ENCODE data around the gene GMPPB.
A peak's percentile ranks its signal among the peaks of the same experiment; 100 is the strongest.
"Not testable (repeated sequence)": the region's sequence is repeated elsewhere in the genome, so short reads cannot be mapped to it uniquely, and the experiment has no call there.

Gene GMPPB

DNA sequence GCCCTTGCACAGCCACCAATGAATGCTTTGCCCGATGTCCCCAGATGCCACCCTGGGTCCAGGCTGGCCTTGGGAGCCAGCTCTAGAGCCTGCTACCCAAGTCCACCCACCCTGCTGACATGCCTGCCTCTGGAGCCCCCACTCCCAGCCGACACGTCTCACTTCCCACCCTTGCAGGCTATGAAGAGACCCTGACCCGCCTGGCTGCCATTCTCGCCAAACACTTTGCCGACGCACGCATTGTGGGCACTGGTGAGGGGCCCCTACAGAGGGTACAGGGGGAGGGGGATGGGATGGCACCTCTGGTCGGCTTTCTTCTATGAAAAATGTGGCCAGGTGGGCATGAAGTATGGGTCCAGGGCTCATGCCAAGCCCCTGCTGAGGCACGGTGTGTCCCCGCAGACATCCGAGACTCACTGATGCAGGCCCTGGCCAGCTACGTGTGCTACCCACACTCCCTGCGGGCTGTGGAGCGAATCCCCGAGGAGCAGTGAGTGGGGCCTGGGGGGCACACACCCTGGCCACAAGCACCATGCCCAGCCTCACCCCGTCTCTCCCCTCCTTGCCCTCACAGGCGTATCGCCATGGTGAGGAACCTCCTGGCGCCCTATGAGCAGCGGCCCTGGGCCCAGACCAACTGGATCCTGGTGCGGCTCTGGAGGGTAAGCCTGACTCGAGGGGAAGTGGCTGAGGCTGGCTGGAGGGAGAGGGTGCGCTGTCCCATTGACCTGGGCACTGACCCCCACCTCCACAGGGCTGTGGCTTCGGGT, 10.2 kb downstream of the GMPPB start:
- DNase-seq (ENCODE audit: low read depth): no peak

DNA sequence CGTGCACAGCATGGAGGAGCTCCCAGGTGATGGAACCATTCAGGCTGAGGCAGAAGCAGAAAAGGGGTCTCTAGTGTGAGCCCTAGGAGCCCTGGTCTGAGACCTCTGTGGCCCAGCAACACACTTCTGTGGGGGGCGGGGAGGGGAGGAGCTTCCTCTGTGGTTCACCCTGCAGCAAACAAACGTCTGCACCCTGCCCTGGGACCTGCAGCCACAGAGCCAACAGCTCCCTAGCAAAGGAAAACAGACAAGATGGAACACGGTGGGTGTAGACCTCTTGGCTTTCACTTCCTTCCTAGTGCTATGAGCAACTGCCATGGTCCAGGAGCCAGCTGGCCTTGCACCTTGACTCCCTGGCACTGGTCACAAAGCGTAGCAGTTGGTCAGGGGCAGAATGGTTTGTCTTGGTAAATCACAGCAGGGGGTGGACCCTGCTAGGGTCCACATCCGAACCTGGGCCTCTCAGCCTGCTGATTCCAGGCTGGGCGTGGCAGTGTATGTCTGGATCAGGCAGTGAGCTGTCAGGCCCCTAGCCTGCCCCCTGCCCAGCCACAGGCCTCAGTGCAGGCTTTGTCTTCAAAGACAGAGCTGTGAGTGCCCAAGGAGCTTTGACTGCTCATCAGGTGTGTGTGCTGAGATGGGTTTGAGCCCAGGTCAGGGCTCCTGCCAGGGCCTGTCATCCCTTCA, 11.0 kb downstream of the GMPPB start:
- DNase-seq (ENCODE audit: low read depth): no peak

DNA sequence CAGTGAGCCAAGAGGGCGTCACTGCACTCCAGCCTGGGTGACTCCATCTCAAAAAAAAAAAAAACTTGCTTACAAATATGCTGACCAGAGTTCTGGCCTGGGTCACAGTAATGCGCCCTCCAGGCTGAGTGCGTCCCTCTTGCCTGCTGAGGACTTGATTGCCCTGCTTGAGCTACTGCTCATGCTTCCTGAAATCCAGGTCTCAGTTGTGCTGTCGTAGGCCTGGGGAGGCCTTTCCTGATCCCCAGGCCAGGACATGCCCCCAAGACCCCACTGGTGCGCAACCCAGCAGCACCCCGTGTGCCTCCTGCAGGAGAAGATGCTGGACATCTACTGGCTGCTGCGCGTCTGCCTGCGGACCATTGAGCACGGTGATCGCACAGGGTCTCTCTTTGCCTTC, 11.6 kb downstream of the GMPPB start:
- DNase-seq (ENCODE audit: low read depth): no peak

DNA sequence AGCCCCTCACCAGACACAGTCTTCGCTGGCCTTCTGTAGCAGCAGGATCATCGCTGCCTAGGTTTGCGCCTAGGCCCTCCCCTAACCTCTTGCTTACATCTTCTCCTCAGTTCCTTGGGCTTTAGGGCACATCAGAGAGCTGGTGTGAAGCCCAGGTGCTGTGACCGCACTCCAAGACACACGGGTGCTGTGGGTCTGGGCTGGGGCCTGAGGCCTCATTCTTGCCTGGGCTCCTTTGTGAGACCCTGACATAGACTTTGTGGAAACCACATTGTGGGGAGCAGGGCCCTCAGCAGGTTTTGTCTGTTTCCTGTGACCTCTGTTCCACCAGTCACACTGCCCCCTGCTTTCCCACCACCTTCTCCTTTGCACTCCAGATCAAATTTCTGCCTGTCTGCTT, 12.3 kb downstream of the GMPPB start:
- no peak for DNase-seq (ENCODE audit: low read depth)

DNA sequence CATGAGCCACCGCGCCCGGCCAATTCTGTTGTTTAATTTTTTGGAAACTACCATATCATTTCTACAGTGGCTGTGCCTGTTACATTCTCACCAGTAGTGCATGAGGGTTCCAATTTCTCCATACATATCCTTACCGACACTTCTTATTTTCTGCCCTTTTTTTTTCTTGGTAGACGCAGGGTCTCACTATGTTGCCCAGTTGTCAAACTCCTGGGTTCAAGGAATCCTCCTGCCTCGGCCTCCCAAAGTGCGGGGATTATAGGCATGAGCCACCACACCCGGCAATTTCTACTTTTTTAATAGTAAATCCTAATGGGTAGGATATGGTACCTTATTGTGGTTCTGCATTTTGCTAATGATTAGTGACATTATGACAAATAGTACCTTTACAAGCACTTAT, 13.9 kb downstream of the GMPPB start:
- no peak for DNase-seq (ENCODE audit: low read depth)

DNA sequence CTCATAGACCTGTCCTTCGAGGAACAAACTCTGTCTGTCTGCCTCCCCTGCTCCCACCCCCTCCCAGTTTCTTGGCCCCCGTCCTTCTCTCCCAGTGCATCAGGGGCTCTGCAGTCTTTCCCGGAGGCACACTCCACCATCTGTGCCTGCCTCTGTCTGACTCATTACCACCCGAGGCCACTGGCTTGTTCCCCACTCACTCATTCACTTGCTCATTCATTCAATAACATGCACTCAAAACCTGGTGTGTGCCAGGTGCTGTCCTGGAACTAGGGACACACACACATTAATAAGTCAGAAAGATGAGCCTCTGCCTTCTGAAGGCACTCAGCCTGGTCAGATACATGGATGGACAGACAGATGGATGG, 16.7 kb downstream of the GMPPB start:
- DNase-seq (ENCODE audit: low read depth): no peak

DNA sequence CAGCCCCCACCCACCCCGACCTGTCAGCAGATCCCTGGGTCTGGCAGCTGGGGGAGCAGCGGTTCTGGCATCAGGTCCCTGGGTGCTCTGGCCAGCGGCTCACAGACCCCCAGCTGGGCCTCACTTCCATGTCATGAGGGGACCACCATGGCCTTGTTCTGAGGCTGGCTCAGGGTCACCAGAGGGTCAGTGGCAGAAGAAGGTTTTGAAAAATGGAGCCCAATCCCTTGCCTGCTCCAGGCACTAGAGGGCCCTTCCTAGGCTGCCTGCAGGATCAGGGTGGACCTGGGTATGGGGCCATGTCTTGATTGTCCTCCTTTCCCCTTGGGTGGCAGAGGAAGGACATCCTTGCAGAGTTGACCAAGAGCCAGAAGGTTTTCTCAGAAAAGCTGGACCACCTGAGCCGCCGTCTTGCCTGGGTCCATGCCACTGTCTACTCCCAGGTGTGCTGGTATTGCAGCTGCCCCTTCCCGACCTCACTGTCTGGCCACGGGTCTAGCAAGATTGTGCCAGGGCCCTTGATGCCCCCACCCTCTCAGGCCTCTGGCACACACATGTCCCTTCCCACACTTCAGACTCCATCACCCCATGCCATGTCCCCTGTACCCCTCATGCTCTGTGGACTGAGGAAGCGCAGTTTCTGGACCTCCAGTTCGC, 17.2 kb downstream of the GMPPB start:
- DNase-seq (ENCODE audit: low read depth): no peak

DNA sequence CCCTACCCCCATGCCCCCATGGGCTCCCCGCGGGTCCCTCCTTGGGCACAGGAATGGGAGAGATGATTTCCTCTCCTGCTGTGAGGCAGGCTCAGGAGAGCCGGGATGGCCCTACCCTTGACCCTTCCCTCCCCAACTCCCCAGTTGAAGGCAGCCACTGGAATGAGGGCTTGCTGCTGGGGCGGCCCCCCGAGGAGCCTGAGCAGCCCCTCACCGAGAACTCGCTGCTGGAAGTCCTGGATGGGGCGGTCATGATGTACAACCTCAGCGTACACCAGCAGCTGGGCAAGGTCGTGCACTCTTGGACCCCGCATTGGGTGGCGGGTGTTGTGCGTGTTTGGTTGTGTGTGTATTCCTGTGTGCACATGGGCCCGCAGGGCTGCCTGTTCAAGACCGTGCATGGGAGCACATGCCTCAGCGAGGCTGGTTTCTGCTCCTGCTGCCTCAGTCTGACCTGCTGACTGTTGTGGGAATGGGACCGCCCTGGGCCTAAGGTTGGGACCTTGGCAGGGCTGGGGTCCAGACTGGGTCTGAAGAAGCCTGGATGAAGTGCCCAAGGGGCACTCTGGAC, 18.3 kb downstream of the GMPPB start:
- no peak for DNase-seq (ENCODE audit: low read depth)

DNA sequence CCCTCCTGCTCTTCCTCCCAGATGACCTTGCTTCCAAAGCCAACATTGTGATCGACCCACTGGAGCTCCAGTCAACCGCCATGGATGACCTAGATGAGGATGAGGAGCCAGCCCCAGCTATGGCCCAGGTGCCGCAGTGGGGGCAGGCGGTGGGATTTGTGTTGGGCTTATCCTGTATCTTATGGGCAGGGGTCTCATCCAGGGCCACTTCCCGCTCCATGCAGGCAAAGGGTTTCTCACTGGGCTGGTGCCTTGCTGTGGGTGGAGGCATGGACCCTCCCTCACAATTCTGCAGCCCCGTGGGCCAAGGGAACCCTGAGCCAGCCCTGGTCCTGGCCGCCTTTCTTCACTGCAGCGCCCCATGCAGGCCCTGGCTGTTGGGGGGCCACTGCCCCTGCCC, 19.1 kb downstream of the GMPPB start:
- no peak for DNase-seq (ENCODE audit: low read depth)

DNA sequence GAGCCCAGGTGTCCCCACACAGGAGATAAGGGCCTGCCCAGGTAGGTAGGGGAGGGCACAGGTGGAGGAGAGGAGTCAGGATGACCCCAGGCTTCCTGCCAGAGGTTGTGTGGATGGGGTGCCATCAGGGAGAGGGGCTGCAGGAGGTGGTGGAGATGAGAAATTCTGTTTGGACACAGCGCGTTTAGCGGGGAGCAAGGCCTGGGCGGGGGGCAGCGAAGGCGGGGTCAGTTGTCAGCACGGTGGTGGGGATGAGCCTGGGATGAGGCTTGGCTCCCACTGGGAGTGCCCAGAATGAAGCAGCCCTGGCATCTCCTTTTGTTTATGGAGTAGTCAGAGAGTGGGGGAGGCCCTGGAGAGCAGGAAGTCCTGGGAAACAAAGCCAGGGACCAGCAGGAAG, 19.8 kb downstream of the GMPPB start:
- DNase-seq (ENCODE audit: low read depth): no peak

DNA sequence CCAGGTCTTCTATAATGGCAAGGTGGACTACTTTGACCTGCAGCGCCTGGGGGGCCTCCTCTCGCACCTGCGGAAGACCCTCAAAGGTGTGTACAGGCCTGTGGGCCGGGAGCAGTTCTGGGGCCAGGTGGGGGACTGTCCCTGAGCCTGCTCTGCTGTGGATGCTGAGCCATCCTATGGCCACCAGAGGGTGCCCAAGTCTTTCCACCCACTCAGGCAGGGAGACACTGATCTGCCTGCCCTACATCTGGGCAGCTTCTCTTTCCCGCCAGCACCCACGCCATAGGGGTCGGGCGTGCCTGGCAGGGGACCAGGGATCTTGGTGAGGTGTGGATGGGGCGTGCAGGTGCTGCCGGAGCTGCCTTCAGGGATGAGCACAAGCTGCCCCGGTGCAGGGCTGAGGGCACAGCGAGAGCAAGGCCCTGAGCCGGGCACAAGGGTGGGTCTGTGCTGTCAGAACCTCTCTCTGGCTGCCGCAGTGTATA, 20.3 kb downstream of the GMPPB start:
- peak; percentile 45 for DNase-seq (ENCODE audit: low read depth)

DNA sequence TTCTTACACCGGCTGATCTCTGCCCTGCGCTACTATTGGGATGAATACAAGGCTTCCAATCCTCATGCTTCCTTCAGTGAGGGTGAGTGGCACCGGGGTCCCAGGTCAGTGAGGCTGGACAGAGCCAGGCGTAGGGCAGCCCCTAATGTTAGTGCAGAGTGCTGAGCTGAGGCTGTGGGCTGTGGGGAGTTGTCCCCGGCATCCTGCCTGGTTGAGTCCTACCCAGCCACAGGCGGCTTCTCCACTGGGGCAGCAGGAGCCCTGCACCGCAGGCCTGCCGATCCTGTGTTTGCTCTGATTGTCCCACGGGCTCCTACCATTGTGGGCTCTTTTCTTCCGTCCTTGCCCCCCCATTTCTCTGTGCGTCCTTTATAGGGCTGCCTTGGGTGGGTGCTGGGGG, 21.1 kb downstream of the GMPPB start:
- DNase-seq (ENCODE audit: low read depth): no peak

DNA sequence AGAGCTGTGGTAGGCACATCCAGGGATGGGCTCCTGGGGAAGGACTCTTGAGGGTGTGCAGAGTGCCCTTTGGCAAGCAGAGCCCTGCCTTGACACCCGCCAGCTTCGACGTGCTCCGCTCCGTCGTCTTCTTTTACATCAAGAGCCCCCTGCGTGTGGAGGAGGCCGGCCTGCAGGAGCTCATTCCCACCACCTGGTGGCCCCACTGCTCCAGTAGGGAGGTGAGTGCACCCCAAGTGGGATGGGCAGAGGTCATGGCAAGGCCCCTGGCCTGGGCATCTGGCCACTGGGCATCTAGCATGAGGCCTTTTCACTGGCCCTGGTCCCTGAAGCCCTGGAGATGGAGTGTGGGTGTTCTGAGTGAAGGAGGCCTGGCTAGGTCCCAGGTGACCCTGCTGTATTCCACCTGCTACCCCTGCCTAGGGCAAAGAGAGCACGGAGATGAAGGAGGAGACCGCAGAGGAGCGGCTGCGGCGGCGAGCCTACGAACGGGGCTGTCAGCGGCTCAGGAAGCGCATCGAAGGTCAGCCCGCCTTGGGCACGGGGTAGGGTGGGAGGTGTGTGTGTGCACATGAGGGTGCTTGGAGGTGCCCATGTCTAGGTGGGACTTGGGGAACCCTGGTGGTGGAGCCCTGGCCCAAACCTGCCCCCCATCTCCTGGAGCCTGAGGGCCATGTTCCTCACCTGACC, 22.2 kb downstream of the GMPPB start:
- no peak for DNase-seq (ENCODE audit: low read depth)

DNA sequence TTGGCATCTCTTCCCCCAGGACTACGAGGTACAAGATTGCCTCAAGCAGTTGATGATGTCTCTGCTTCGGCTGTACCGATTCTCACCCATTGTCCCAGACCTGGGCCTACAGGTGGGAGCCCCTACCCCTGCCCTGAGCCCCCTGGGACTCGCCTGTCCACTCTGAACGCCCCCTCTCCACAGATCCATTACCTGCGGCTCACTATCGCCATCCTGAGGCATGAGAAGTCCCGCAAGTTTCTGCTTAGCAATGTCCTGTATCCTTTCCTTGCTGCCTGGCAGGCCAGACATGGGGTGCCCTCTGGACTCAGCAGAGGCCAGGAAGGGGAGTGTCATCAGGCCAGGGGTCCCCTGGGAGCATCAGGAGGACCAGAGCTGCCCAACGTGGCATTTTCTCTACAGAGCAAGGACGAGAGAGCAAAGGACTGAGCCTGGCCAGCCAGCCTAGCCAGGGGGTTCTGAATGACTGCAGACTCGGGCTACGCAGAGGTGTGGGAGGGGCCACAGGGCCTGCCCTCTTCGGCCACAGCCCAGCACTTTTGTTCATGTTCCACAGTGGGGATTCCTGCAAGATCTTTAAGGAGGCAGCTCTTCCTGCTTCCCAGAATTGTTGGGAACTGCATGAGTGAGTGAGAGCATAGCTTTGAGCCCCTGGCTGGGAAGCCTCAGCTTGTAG, 23.2 kb downstream of the GMPPB start:
- no peak for DNase-seq (ENCODE audit: low read depth)

DNA sequence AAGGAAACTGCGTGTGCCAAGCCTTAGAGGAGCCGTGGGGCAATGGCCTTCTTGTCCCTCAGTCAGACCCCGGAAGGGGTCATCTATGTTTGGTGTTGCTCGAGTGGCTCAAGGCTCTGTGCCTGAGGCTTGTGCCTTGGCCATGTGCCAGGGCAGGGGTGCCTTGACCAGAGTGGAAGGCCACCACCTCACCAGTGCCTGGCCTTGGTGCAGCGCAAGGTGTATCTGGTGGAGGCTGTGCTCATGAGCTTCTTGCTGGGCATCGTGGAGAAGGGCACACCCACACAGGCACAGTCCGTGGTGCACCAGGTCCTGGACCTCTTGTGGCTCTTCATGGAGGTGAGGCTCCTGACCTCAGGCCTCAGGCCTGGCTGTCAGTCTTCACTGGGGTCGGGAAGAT, 23.7 kb downstream of the GMPPB start:
- no peak for DNase-seq (ENCODE audit: low read depth)

DNA sequence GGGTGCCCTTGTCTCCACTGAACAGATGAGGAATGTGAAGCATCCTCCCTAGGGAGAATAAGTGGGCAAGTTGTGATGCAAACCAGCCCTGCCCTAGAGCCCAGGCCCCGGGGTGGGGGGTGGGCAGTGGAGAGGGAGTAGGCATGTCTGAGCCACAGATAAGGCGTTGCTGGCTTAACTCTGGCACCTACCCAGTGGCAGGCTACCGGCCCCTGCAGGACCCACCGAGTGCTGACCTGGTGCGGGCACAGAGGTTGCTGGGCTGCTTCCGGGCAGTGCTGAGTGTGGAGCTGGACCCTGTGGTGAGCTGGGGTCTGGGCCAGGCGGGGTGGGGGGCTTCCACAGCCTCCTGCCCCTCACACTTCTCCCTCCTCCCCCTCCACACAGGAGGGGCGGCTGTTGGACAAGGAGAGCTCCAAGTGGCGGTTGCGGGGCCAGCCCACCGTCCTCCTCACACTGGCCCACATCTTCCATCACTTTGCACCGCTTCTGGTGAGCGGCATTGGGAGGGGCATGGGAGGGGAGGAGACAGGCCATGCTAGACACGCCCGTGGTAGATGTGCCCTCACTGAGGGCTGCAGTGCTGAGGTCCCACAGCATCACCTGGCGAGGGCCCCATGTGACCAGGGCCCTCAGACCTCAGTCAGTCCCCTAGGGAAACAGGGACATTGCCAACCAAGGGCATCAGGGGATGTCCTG, 24.3 kb downstream of the GMPPB start:
- DNase-seq (ENCODE audit: low read depth): no peak

DNA sequence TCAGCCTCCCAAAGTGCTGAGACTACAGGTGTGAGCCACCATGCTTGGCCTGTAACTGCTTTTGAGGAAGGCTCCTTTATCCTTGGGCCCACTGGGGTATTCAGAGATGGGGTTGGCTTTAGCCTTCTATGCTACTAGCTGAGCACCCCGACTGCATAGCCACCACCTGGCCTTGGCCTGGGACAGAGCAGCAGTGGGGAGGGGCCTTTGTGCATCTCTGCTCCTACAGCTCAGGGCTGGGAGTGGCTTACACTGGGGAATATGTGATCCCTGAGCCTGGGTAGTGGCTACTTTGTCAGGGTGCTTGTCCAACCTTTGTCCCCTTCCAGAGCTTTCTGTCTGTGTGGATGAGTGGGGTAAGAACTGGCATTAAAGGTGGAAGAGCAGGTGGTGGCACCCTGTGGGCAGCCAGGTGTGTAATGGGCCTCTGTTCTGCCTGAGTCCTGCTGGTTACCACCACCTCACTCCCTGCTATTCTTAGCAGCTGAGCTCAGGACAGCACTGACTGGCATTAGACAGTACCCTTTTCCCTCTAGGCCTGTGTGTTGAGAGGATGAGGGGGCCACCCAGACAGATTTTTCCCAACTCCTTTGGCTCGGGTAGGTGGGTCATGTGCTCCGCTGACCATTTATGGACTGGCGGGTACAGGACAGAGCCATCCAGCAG, 28.3 kb downstream of the GMPPB start:
- DNase-seq (ENCODE audit: low read depth): not testable (repeated sequence)

DNA sequence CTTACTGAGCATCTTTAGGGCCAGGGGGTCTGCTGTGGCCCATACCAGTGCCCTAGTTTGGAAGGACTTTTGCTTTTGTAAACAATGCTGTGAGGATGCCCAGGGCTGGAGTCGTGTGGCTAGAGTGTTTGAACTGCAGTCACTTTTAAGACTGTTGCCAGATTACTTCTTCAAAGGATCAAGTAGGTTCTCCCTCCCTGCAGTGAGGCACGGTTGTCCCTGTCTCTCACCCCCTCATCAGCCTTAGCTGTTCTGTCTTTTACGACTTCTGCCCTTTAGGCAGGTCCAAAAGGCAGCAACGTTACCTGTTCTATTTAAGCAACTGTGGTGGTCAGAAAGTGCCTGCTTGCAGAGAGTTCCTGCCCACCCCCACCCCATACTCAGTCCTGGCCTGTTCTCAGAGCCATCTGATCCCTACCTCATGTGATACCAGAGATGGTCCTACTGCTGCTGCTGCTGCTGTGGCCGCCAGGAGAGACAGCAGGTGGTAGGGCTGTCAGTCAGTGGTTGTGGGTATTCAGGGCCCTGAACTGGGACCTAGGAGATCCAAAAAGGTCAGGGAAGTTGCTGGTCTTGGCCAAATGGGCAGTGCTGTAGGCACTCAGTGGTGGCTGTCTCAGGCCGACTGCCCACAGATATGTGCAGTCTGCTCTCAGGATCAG, 29.2 kb downstream of the GMPPB start:
- not testable (repeated sequence) for DNase-seq (ENCODE audit: low read depth)

DNA sequence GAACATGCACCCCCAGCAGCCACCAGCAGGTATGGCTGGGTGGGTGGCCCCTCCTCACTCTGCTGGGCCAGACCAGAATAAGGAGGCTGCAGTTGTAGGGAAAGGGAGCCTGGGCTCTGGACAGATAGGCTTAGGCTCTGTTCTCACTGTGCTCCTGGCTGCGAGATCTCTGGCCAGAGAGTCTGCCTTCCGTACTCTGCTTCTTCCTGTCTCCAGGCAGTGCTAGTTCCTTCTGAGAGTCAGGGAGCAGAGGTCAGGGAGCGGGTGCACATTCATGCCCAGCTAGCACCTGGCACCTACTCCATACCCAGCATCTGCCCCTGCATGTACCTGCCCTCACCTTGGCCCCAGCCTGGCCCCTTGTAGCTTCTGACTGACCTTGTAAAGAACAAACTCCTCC, 32.3 kb downstream of the GMPPB start:
- DNase-seq (ENCODE audit: low read depth): not testable (repeated sequence)

DNA sequence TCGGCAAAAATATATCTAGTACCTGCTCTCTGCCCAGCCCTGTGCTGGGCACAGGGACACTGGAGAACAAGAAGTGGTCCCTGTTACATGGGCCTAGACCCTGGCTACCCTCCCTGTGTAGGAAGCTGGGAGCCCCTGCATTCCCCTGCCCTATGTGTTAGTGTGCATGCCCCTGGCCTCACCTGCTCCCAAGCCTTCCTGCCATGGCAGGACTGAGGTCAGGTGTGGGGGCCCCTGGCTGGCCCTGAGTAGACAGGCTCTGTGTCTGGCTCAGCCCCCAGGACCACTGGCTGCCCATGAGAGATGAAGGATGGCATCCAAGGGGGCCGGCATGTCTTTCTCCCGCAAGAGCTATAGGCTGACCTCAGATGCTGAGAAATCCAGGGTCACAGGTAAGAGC, 32.9 kb downstream of the GMPPB start:
- DNase-seq (ENCODE audit: low read depth): not testable (repeated sequence)
